Esophagus squamous epithelium (tissue), 4 donors: ENCODE measurements around the gene C6orf52.

Experiments
- POLR2A ChIP-seq, 4 donors: fragments of 450-650 bp; IDR thresholded peaks; one replicate each; pipeline ENCODE4 v1.6.1; 2017; ENCODE audit warnings: antibody characterized with exemption in 4 of 4, mild to moderate bottlenecking in 4 of 4, moderate library complexity in 3 of 4
- TF ChIP-seq, protein P1 (sequence below), 6 experiments: fragments of 450-650 bp in 4 of 6; fragments of 200-600 bp in 2 of 6; sonication (generic) in 2 of 6; IDR thresholded peaks; one replicate each; pipeline ENCODE4 v1.5.1; 2016 to 2019; ENCODE audit warnings: antibody characterized with exemption in 6 of 6, mild to moderate bottlenecking in 4 of 6, moderate library complexity in 4 of 6

DNA sequence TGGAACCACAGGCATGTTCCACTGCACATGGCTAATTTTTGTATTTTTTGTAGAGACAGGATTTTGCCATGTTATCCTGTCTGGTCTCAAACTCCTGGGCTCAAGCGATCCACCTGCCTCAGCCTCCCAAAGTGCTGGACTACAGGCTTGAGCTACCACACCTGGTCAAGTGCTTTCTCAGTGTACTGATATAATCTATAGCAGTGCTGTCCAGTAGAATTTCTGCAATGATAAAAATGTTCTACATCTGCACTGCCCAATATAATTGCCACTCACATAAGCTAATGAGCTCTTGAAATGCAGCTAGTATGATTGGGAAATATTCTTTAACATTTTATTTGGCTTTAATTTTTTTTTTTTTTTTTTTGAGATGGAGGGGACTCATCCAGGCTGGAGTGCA is 64.2 kb downstream of the C6orf52 start:
- TF ChIP-seq, protein P1, sequence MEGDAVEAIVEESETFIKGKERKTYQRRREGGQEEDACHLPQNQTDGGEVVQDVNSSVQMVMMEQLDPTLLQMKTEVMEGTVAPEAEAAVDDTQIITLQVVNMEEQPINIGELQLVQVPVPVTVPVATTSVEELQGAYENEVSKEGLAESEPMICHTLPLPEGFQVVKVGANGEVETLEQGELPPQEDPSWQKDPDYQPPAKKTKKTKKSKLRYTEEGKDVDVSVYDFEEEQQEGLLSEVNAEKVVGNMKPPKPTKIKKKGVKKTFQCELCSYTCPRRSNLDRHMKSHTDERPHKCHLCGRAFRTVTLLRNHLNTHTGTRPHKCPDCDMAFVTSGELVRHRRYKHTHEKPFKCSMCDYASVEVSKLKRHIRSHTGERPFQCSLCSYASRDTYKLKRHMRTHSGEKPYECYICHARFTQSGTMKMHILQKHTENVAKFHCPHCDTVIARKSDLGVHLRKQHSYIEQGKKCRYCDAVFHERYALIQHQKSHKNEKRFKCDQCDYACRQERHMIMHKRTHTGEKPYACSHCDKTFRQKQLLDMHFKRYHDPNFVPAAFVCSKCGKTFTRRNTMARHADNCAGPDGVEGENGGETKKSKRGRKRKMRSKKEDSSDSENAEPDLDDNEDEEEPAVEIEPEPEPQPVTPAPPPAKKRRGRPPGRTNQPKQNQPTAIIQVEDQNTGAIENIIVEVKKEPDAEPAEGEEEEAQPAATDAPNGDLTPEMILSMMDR (IDR thresholded peaks at IDR 0.05), result no peak
- TF ChIP-seq POLR2A (IDR thresholded peaks at IDR 0.05), result no peak
